NCI-H226 (cell line): Measurements from ENCODE around the gene QSER1.
"Not testable (repeated sequence)": the region's sequence is repeated elsewhere in the genome, so short reads cannot be mapped to it uniquely, and the experiment has no call there.

Source experiments
- DNase-seq: peaks from one replicate; pipeline ENCODE4 v3.0.0-alpha.2; 2015

Gene QSER1

GRCh38 chr11:32892355-32893092, at the start of gene QSER1:
QSER1 (plus strand) TSS chr11:32892811; CDS start chr11:32893126, 315 bp downstream.
- DNase-seq = peak; percentile 35

- no peak for DNase-seq
Measured at GRCh38 chr11:32843544-32843943, 49.1 kb upstream of the QSER1 start.

- DNase-seq = no peak
Measured at GRCh38 chr11:32847511-32847910, 45.1 kb upstream of the QSER1 start.

GRCh38 chr11:32849761-32850160, 42.9 kb upstream of the QSER1 start:
- no peak for DNase-seq

- no peak for DNase-seq
Measured at GRCh38 chr11:32851251-32851650, 41.4 kb upstream of the QSER1 start.

- peak; percentile 94 for DNase-seq
Measured at GRCh38 chr11:32852207-32852606, 40.4 kb upstream of the QSER1 start.

- DNase-seq = no peak
Measured at GRCh38 chr11:32855601-32856000, 37.0 kb upstream of the QSER1 start.

- no peak for DNase-seq
Measured at GRCh38 chr11:32858731-32859130, 33.9 kb upstream of the QSER1 start.

- DNase-seq = no peak
Measured at GRCh38 chr11:32861850-32862577, 30.6 kb upstream of the QSER1 start.

GRCh38 chr11:32864555-32864954, 28.1 kb upstream of the QSER1 start:
- DNase-seq = no peak

GRCh38 chr11:32868752-32869151, 23.9 kb upstream of the QSER1 start:
- DNase-seq = not testable (repeated sequence)

- peak; percentile 2 for DNase-seq
Measured at GRCh38 chr11:32870676-32871075, 21.9 kb upstream of the QSER1 start.

- DNase-seq = no peak
Measured at GRCh38 chr11:32874132-32874531, 18.5 kb upstream of the QSER1 start.

GRCh38 chr11:32881286-32881685, 11.3 kb upstream of the QSER1 start:
- no peak for DNase-seq

- DNase-seq = no peak
Measured at GRCh38 chr11:32883421-32883820, 9.2 kb upstream of the QSER1 start.

- no peak for DNase-seq
Measured at GRCh38 chr11:32884023-32884422, 8.6 kb upstream of the QSER1 start.

- DNase-seq = no peak
Measured at GRCh38 chr11:32884770-32885384, 7.7 kb upstream of the QSER1 start.

- DNase-seq = no peak
Measured at GRCh38 chr11:32885556-32885955, 7.1 kb upstream of the QSER1 start.

GRCh38 chr11:32886180-32886579, 6.4 kb upstream of the QSER1 start:
- no peak for DNase-seq

- DNase-seq = not testable (repeated sequence)
Measured at GRCh38 chr11:32887707-32888383, 4.8 kb upstream of the QSER1 start.

GRCh38 chr11:32888384-32888710, 4.3 kb upstream of the QSER1 start:
- not testable (repeated sequence) for DNase-seq

GRCh38 chr11:32888805-32889204, 3.8 kb upstream of the QSER1 start:
- DNase-seq = peak; percentile 63

GRCh38 chr11:32890843-32891656, 1.6 kb upstream of the QSER1 start:
- no peak for DNase-seq
